Activated CD4-positive, alpha-beta T cell treated with anti-CD3 and anti-CD28 coated beads, Interleukin-2, amount 50 U/mL, for 16 hours (primary cell): ENCODE data around the gene AMIGO1.

Experiments
- DNase-seq: peaks from one replicate; pipeline ENCODE4 v3.0.0-alpha.2; 2020

Gene AMIGO1

DNA sequence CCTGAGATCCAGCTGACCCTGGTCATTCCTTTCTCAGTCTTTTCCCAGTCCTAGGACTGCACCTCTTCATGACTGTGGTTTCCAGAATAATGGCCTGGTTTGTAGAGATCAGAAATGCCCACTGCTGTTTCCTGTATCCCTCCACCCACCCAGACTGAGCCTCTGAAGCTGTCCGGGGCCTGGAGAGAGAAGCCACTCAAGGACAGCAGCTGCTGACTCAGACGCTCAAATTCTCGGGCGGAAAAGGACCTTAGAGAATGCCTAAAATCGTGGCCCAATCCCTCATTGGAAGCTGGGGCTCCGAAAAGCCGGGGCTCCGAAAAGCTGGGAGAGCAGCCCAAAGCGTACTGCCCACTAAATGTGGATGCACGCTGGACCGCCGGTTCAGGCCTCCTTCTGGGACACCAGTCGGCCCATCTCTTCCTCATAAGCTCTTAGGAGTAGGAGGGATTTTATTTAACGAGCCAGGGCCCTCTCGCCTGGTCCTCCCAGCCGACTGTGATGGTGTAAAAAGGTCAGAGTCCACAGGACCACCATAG, 22.4 kb upstream of the AMIGO1 start:
- DNase-seq: no peak

DNA sequence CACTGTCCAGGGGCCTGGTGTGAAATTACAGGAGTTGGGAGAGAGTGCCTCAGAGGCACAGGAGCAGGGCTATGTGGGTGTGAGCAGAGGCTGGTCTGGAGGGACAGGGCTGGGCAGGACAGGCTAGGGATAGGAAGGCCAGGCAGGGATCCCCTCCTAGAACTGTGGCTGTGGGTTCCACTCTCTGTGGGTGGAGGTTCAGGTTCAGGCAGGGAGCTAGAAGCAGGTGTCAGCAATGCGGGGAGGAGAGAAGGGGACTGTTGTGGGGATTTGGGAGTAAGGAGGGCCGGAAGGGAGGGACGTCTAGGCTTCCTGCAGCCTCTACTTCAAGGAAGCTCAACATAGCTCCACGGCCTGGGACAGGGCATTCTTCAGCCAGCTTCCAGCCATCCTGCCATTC, 21.9 kb upstream of the AMIGO1 start:
- no peak for DNase-seq

DNA sequence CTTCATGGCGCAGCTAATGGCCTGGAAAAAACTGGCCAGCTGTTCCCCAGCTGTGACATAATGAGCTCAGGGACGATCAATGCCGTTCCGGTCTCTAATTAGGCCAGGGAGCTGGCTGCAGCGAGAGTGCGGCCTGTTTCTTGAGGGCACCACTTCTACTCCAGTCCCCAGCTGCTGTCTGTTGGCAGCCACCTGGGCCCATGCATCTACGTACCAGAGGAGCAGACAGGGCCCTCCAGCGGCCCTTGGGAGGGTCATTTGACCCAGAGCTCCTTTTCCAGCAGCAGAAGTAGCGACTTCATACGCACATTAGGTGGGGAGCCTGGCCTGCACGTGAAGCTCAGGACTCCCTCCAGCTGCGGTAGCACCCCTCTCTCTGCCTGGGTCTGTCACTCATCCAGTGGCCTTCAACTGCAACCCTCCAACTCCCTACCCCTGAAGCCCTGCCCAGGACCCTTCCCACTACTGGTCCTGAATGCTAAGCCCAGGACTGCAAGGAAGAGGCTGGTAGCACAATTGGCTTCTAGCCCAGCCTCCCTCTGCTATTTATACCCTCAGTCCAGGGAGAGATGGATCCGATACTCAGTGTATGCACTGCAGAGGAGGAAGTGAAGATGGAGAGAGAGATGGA, 21.0 kb upstream of the AMIGO1 start:
- DNase-seq: no peak

DNA sequence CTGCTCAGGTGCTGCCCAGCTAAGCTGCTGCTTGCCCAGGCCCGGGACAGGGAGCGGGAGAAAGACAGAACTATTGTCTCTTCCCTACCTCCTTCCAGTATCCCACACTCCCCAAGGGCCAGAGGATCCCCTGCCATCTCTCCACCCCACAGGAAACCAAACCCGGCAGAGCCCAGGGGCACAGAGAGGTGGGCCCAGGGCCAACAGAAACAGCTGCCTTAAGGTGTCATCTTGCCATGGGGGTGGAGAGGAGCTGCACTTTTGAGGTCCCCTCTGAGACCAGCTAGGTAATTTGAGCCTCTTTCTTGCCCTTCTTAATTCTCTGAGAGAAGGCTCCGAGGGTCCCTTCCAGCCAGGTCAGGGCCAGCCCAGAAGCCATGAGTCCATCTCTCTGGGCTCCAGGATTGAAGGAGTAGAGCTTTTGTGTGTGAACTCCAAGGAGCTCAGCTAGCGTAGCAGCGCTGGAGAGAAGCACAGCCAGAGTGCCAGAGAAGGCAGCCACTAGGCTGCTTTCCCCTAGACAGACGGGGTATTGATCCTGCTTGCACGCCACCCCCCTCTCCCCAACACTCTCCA, 20.4 kb upstream of the AMIGO1 start:
- DNase-seq: no peak

DNA sequence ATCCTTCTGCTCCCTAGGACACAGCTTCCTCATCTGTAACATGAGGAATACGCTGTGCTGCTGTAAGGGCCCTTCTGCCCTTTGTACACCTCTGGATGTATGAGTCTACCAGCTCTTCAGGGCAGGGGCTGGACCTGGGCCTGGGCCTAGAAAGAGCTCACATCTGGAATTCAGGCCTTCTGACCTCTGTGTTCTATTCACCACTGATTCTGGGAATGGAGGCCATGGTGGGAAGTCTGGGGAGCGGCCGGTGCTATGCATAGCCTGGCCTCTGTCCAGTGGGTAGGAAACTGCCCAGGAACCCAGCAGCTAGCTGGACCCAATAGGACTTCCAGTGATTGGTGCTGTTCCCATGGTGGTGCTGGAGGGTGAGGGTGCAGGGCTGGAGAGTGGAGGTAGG, 19.2 kb upstream of the AMIGO1 start:
- no peak for DNase-seq

DNA sequence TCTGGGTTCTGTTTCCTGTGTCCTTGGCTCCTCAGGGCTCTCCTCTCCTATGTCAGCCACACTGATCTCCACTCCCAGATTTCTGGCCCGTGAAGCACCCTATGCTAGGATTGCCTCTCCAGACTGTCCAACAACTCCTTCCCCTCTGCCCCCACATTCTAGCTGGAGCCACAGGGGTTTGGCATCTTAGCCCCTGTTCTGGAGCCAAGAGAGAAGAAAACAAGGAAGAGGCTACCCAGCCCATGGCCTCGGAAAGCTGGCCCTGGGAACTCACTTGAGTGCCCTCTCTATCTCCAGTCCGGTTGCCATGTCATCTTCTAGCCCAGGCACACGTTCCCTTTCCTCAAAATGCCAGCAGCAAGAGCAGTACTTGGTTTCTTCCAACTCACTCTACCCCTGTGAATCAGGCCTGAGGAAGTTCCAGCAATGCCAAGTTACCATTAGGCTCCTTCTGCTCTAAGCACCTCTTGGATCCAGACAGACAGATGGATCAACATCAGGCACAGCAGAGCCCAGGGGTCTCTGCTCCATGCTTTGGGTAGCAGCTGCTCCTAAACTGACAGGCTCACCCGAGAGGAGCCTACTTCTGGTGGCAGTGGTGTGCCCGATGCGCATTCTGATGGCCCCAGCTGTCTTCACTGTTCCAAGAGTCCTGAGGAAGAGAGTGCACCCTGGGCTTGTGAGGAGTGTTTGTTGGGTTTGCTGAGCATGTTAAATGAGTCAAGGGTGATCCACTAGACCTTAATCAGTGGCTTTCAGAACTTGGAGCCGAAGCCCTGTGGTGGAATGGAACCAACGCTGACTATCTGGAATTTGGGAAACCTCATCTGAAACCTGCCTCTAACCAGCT, 18.5 kb upstream of the AMIGO1 start:
- no peak for DNase-seq

DNA sequence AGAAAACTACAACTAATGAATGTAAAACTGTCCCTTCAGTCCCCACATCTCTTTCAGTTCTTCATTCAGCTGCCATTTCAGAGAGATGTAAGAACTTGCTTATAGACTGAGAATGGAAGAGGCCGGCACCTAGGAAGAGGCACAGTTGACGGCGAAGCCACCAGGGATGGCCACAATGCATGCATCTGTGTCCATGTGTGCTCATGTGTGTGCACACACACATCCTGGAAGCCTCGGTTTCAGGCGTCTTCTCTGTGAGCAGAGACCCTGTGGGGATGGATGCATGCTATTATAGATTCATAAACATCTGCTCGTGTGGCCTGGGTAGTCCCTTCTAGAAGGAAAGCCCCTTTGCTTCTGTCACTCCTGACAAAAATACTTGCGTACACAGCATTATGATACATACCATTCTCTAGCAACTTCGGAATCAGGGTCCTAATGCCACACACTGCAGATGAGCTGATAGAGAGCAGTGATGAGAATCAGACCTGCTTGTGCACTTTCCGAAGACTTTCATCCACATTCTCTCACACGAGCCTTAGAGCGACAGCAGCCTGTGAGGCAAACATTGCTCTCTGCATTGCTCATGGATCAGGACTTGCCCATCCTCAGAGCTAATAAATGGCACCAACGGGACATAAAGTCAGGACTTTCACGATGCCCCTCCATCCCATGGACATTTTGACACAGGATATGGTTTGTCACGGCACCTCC, 17.7 kb upstream of the AMIGO1 start:
- no peak for DNase-seq

DNA sequence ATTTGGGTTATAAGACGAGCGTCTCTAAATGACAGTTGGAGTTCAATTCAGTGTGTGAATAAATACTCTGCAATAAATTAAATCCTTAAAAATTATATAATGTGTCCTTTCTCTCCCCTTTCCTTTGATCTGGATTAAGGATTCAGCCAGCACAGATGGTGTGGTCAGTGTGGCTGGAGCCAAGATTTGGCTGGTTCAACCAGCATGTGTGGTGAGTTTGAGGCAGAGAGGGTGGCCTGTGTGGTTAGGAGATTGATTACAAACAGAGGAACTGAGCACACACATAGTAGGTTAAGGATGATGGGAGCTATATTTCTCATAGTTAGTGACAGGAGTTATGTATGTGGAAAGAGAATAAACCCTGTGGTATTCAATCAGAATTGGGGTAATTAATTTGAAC, 14.2 kb upstream of the AMIGO1 start:
- no peak for DNase-seq

DNA sequence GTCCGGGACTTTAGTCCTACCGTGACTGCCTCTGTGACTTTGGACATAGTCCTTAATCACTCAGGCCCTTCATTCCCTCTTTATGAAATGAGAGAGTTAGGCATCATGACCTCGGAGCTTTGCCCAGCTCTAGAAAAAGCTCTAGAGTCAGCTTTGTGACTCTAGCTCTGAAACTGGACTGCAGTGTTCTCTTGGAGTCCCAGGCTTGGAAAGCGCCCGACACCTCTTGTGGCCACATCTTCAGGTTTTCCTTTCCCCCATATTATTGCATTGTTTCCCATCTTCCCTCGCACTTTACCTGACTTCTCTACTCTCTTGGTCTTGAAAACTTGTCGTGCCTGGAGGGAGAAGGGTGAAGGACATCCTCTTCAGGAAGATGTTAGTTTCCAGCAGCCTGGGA, 12.5 kb upstream of the AMIGO1 start:
- no peak for DNase-seq

DNA sequence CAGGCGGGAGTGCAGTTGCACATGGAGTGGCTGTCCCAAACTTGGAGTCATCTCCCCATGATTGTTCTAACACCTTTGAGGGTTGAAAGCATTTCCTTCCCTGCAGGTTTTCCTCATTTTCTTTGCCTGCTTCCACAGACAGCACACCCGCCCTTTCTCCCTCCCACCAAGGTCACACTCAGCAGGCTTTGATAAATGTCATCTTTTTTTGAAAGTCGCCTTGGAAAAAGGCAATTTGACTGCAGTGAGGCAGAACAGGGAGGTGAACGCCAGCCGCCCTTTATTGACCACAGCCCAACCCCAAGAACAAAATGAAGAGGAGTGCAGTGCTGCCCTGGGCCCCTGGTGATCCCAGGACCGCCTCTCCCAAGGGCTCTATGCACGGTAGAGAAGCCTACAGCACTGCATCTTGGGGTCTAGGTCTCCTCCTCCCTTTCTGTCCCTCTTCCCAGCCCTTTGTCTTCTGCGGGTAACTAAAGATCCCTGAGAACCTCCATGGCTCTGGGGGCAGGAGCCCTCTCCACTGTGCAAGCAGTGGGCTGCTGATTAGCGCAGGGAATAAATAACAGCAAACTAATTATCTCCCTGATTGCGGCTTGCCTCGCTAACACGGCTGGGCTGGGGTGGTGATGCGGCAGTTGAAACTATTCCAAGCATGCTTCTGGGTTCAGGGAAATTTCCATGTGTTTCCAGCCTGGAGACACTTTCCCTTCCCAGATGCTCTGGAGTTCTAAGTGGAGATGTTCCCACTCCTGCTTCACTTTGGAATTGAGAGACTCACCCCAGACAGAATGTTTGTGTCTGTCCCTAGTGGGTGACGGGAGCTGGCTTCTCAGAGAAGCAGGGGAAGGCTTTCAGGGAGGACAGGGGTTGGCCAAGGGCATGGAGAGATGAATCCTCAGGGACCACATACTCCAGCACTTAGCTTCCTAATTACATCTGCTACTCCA, 11.8 kb upstream of the AMIGO1 start:
- no peak for DNase-seq

DNA sequence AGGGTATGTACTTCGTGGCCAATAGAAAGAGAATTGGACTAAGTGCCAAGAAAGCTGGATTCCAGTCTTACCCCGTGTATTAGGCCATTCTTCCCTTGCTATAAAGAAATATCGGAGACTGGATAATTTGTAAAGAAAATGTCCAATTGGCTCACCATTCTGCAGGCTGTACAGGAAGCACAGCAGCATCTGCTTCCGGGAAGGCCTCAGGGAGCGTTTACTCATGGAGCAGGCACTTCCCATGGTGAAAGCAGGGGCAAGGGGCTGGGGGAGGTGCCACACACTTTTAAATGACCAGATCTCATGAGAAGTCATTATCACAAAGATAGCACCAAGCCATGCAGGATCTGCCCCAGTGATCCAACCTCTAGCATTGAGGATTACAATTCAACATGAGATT, 7.8 kb upstream of the AMIGO1 start:
- DNase-seq: no peak

DNA sequence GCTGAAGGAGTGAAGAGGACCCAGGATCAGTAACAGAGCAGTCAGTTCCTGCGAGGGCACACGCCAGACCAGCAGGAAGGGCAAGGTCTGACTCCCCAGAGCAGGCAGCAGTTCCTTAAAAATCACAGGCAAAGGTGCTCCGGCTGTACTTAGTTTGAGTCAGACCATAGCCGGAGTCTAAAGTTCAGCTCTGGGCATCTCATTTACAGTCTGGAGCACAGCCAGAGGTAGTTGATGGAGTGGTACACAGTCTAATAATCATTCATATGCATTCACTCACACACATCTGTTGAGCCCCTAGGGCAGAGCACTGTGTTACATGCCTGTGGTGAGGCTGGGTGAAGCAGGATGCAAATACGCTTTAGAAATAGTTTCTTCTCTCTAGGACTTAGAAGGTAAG, 7.3 kb upstream of the AMIGO1 start:
- no peak for DNase-seq

DNA sequence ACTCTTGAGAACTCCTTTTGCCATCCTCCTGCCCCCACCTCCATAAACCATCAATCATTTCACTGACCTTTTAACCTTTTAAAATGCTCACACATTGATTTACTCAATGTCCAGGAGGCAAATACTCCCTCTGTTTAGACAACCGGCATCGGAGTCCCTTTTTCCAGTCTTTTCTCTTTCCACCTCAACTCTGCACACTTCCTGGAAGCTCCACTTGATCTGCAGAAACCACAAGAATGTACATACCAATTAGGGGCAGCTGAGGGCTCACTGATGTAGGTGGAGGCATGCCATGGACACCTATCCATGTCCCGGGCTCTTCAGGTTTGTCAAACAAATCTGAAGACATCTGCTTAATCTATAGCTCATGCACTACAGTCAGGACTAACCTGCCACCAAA, 5.3 kb upstream of the AMIGO1 start:
- DNase-seq: no peak

DNA sequence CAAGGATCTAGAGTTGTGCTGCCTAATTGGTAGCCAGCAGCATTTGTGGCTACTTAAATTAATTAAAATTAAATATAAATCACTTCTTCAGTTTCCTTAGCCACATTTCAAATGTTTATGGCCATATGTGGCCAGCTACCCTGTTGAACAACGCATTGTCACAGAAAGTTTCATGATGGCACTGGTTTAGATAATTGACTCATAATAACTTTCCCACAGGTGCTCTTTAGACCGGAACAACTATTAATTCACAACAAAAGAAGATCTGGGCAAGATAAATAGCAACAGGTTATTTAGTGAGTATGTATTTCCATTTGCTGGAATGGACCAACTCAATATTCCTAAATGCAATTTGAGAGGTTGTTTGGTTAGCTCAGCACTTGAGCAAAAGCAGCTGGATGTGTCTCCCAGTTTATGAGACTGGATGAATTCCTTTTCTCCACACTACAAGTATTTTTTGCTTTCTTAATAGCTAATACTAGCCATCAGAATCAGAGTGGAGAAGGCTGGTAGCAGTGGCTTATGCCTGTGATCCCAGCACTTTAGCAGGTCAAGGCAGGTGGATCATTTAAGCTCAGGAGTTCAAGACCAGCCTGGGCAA, 3.7 kb upstream of the AMIGO1 start:
- DNase-seq: no peak

DNA sequence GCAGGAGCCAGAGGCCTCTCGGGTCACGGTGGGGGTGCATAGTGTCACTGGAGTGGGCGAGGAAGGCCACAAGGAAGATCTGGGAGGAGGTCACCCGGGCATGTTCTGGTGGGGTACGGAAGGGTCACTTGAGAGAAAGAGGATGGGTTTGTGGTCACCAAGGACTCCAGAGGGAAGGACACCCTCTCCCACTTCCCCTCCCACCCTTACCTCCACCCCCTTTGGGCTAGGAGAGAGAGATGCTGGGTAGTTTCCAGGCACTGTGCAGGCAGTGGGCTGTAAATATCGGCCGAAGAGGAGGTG, 703 bp downstream of the AMIGO1 start:
- DNase-seq: no peak

DNA sequence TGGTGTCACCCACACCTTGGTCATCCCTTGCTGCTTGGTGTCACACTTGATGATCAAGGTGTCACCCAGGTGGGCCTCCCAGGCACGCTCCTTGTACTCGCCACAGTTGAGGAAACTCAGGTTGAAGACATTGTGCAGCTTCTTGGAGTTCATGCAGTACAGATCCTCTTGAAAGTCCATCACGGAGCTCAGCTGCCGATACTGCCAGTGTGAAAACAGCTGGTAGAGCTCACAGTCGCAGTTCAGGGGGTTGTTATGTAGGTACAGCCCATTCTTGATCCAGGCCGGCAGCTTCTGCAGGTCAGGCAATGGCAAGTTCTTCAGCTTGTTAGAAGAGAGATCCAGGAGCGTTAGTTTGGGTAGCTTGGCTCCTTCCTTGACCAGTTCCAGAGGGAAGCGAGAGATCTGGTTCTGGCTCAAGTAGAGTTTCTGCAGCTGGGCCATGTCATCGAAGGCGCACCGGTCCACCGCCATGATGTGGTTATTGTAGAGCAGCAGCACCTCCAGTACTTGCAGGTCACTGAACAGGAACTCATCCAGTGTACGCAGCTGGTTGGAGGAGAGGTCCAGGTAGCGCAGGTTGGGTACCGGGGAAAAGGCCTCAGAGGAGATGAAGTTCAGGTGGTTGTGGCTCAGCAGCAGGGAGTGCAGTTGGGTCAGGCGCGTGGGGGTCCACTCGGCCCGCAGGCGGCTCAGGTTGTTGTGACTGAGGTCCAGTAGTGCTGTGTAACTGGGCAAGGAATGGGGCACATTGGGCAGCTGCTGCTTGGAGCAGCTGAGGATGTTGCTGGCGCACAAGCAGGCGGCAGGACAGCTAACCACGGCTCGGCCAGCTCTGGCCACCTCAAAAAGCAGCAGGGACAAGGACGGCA, 1.3 kb downstream of the AMIGO1 start:
- no peak for DNase-seq

DNA sequence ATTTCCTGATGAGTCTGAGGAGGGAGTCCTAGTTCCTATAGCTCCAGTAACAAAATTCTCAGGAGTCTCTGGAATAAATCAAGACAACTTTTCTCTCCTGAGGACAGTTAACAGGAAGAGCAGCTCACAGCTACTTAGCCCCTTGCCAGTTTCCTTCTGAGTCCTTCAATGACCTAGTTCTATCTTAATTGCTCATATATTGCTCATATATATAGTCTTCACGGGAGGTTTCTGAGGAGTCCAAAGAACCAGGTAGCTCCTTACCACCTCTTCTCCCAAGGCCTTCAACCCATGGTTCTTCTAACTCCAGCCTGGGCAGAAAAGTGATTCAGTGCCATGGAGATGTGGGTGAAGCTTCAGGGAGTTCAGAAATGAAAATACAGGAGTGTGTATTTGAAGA, 4.6 kb downstream of the AMIGO1 start:
- no peak for DNase-seq

DNA sequence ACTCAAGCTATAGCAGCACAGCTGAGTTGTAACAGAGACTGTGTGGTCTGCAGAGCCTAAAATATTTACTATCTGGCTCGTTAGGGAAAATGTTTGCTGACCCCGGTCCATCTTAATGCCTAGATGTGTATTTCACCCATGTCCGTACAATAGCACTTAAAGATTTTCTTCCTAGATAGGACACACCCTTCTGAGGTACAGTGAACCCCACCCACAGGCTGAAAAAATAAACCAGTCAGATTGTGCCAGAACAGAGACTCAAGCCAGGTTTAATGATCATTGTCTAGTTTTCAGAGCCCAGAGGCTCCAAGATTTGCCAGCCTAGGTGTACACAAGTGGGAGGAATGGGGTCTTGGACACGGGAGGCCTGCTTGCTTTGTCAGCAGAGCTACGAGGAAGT, 5.6 kb downstream of the AMIGO1 start:
- DNase-seq: no peak

DNA sequence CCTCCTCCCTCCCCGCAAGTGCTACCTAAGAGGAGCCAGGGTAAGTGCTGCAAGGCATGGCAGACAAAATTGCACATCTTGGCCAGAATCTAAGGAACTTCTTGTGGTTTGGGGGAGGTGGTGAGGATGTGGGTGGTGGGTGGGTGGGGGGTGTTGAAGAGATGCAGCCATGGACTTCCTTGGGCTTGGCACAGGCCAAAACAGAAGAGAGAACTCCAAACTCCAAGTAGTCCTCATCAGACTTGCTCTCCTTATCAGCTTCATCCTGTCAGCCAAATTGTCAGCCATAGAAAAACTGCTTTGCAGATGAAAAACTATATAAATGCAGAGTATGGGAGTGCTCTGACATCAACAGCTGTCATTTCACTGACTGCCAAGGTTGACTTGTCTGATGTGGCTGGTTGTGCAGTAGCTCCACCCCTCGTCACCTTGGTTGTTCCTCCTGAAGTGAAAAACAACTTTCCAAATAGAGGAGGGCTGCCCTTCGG, 7.1 kb downstream of the AMIGO1 start:
- DNase-seq: peak; percentile 11

DNA sequence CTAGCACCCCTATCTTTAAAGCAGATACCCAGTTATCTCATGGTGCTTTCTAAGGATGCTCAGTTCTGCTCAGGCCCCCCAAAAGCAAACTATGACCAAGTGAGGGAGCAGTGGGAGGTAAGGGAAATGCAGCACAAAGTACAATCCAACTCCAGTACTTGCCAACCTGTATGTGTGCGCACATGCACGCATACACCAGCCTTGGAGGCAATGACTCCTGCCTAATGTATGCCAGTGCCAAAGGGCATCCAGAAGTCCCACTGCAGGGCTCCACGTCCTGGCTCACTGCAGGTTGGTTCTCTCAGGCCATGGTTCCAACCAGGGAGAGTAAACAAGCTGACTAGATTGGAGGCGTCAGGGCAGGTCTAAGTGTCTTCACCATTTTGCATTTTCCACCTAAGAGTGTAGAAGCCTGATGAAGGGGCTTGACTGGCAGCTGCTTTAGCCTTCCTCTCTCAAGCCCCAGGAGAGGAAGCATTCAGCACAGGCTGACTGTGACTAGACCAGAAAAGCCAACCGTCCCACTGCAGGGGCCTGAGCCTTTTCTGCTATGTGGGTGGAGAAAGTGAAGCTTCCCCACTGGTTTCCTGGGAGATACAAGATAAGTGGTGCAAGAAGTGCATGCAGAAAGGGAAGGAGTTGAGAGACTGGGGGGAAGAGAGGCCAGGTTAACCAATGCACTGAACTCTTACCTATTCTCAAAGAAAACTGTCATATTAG, 7.7 kb downstream of the AMIGO1 start:
- DNase-seq: no peak
